ENCODE data around the gene LRRC40. TPM values are rescaled to one million over a fixed set of nuclear protein-coding genes. Genes with fewer than 3 reads are reported as not detected.
"Not testable (repeated sequence)": the region's sequence is repeated elsewhere in the genome, so short reads cannot be mapped to it uniquely, and the experiment has no call there.

Gene LRRC40
- polyA plus RNA-seq, 1 experiment, result 5.0 TPM

- Histone ChIP-seq H3K36me3 (ENCODE audit: control insufficient read depth, insufficient read depth, low read length) (no peaks in the 10 kb centered on the region), H3K27me3 (ENCODE audit: control insufficient read depth, insufficient read depth, low read length) (no peaks in the 10 kb centered on the region), H3K4me3 (ENCODE audit: low read depth, low read length) (no peak overlapping the region)
- no peak for DNase-seq (ENCODE audit: low read depth)
- POLR2A ChIA-PET, result no interaction called here
- TF ChIP-seq, protein P1, sequence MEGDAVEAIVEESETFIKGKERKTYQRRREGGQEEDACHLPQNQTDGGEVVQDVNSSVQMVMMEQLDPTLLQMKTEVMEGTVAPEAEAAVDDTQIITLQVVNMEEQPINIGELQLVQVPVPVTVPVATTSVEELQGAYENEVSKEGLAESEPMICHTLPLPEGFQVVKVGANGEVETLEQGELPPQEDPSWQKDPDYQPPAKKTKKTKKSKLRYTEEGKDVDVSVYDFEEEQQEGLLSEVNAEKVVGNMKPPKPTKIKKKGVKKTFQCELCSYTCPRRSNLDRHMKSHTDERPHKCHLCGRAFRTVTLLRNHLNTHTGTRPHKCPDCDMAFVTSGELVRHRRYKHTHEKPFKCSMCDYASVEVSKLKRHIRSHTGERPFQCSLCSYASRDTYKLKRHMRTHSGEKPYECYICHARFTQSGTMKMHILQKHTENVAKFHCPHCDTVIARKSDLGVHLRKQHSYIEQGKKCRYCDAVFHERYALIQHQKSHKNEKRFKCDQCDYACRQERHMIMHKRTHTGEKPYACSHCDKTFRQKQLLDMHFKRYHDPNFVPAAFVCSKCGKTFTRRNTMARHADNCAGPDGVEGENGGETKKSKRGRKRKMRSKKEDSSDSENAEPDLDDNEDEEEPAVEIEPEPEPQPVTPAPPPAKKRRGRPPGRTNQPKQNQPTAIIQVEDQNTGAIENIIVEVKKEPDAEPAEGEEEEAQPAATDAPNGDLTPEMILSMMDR (IDR thresholded peaks at IDR 0.05; ENCODE audit: insufficient read depth, low read depth, low read length), result no peak
- CTCF ChIA-PET, result no interaction called here
Observed at GRCh38 chr1:70195342-70195741, 10.0 kb downstream of the LRRC40 start.

- Histone ChIP-seq H3K27me3 (ENCODE audit: control insufficient read depth, insufficient read depth, low read length) (no peaks in the 10 kb centered on the region), H3K36me3 (ENCODE audit: control insufficient read depth, insufficient read depth, low read length) (no peaks in the 10 kb centered on the region), H3K4me3 (ENCODE audit: low read depth, low read length) (no peak overlapping the region)
- CTCF ChIA-PET, result no interaction called here
- POLR2A ChIA-PET, result no interaction called here
- no peak for DNase-seq (ENCODE audit: low read depth)
- TF ChIP-seq, protein P1 (IDR thresholded peaks at IDR 0.05; ENCODE audit: insufficient read depth, low read depth, low read length), result no peak
Observed at GRCh38 chr1:70194601-70195000, 10.8 kb downstream of the LRRC40 start.

- CTCF ChIA-PET, POLR2A ChIA-PET: not testable (repeated sequence)
Observed at GRCh38 chr1:70192446-70192845, 12.9 kb downstream of the LRRC40 start.

DNA sequence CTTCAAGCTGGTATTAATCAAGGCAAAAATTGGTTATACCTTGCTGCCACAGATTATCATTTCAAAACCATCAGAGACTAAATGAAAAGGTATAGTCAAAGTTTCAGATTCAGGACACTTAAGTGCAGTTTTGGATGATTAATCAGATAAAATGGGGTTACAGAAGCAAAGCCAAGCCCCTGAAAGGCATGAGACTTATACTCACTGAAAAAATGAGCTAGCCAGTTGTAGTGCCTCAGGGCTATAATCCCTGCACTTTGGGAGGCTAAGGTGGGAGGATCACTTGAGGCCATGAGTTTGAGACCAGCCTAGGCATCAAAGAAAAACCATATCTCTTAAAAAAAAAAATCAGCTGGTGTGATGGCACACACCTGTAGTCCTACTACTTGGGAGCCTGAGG is 15.2 kb downstream of the LRRC40 start:
- CTCF ChIA-PET, result interaction anchor here (0.6 kb wide), 1 partner anchor 159 kb away, joined by 4 read pairs; no protein-coding TSS in a partner anchor
- H3K36me3 ChIP-seq (ENCODE audit: control insufficient read depth, insufficient read depth, low read length), result no peaks in the 10 kb centered on the region
- POLR2A ChIA-PET, result no interaction called here
- no peaks in the 10 kb centered on the region for H3K27me3 ChIP-seq (ENCODE audit: control insufficient read depth, insufficient read depth, low read length)
- no peak overlapping the region for H3K4me3 ChIP-seq (ENCODE audit: low read depth, low read length)
- TF ChIP-seq, protein P1 (IDR thresholded peaks at IDR 0.05; ENCODE audit: insufficient read depth, low read depth, low read length), result no peak
- DNase-seq (ENCODE audit: low read depth), result no peak

More at GRCh38 chr1:70192446-70192845, 12.9 kb downstream of the LRRC40 start:
- not testable (repeated sequence) for H3K27me3 ChIP-seq (ENCODE audit: control insufficient read depth, insufficient read depth, low read length); H3K4me3 ChIP-seq (ENCODE audit: low read depth, low read length); H3K36me3 ChIP-seq (ENCODE audit: control insufficient read depth, insufficient read depth, low read length); DNase-seq (ENCODE audit: low read depth)

DNA sequence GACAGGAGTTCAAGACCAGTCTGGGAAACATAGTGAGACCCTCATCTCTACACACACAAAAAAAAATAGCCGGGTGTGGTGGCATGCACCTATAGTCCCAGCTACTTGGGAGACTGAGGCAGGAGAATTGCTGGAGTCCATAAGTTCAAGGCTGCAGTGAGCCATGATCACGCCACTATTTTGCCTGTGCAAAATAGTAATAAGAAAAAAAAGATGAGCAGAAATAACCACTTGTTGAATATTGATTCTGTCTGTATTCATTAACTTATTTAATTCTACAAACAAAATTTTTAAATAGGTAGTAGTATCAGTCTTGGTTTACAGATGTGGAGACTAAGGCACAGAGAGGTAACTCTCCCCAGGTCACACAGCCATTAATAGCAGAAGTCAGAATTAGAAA is 16.9 kb downstream of the LRRC40 start:
- ChIA-PET CTCF (no interaction called here), POLR2A (no interaction called here)
- no peak for DNase-seq (ENCODE audit: low read depth)

GRCh38 chr1:70185181-70185580 is 20.2 kb downstream of the LRRC40 start:
- H3K4me3 ChIP-seq (ENCODE audit: low read depth, low read length); H3K36me3 ChIP-seq (ENCODE audit: control insufficient read depth, insufficient read depth, low read length); H3K27me3 ChIP-seq (ENCODE audit: control insufficient read depth, insufficient read depth, low read length); CTCF ChIA-PET; DNase-seq (ENCODE audit: low read depth); POLR2A ChIA-PET: not testable (repeated sequence)

More for the DNA sequence above, 16.9 kb downstream of the LRRC40 start:
- H3K27me3 ChIP-seq (ENCODE audit: control insufficient read depth, insufficient read depth, low read length), result no peaks in the 10 kb centered on the region
- TF ChIP-seq, protein P1 (IDR thresholded peaks at IDR 0.05; ENCODE audit: insufficient read depth, low read depth, low read length), result no peak
- no peak overlapping the region for H3K4me3 ChIP-seq (ENCODE audit: low read depth, low read length)
- 0 out of 2 replicates have a peak, but pooled peaks cover under 1% of the 10 kb centered on the region for H3K36me3 ChIP-seq (ENCODE audit: control insufficient read depth, insufficient read depth, low read length)

Data from BJ (cell line).